NCI-H774 (cell line): ENCODE measurements around the gene FIBCD1.

Source experiments
- DNase-seq: peaks from one replicate; lab custom pipeline; 2025; lab: John Stamatoyannopoulos, UW

FIBCD1 gene

GRCh38 chr9:130938652-130939404 is at the start of gene FIBCD1:
Gene FIBCD1 (minus strand): TSS chr9:130939247. CDS start chr9:130938607, 640 bp downstream.
- DNase-seq: no peak

GRCh38 chr9:130988400-130988747 is 49.3 kb upstream of the FIBCD1 start:
- DNase-seq: no peak

- no peak for DNase-seq
Measured at GRCh38 chr9:130987738-130988399, 48.8 kb upstream of the FIBCD1 start.

- DNase-seq: no peak
Measured at GRCh38 chr9:130987054-130987453, 48.0 kb upstream of the FIBCD1 start.

GRCh38 chr9:130986356-130986965 is 47.4 kb upstream of the FIBCD1 start:
- no peak for DNase-seq

GRCh38 chr9:130985606-130986162 is 46.6 kb upstream of the FIBCD1 start:
- no peak for DNase-seq

- DNase-seq: no peak
Measured at GRCh38 chr9:130985029-130985428, 46.0 kb upstream of the FIBCD1 start.

- DNase-seq: no peak
Measured at GRCh38 chr9:130984521-130984920, 45.5 kb upstream of the FIBCD1 start.

GRCh38 chr9:130983970-130984369 is 44.9 kb upstream of the FIBCD1 start:
- no peak for DNase-seq

GRCh38 chr9:130983359-130983670 is 44.3 kb upstream of the FIBCD1 start:
- no peak for DNase-seq

- DNase-seq: peak; percentile 26
Measured at GRCh38 chr9:130982636-130983358, 43.8 kb upstream of the FIBCD1 start.

GRCh38 chr9:130981756-130982137 is 42.7 kb upstream of the FIBCD1 start:
- no peak for DNase-seq

GRCh38 chr9:130981002-130981755 is 42.1 kb upstream of the FIBCD1 start:
- DNase-seq: no peak

- DNase-seq: no peak
Measured at GRCh38 chr9:130980526-130980925, 41.5 kb upstream of the FIBCD1 start.

- no peak for DNase-seq
Measured at GRCh38 chr9:130979591-130980385, 40.7 kb upstream of the FIBCD1 start.

- DNase-seq: no peak
Measured at GRCh38 chr9:130977811-130978221, 38.8 kb upstream of the FIBCD1 start.

GRCh38 chr9:130975932-130976841 is 37.1 kb upstream of the FIBCD1 start:
- no peak for DNase-seq

GRCh38 chr9:130975156-130975555 is 36.1 kb upstream of the FIBCD1 start:
- no peak for DNase-seq

GRCh38 chr9:130974697-130975096 is 35.6 kb upstream of the FIBCD1 start:
- no peak for DNase-seq
